PC-3 (cell line): ENCODE data around the gene USP48.

ENCODE experiments used
- EZH2 ChIP-seq: fragments of 300-600 bp; sonication (generic); IDR thresholded peaks from one replicate; pipeline ENCODE4 v1.6.1; 2017; ENCODE audit warnings: antibody characterized with exemption, mild to moderate bottlenecking, low read length; ENCODE audit not compliant: unreplicated experiment
- TF ChIP-seq, protein P1 (sequence below): fragments of 300-600 bp; sonication (generic); conservative IDR thresholded peaks from 2 replicates; pipeline ENCODE4 v1.5.1; 2017; ENCODE audit warnings: antibody characterized with exemption, low read depth, mild to moderate bottlenecking, low read length

GRCh38 chr1:21630571-21631343, 152.2 kb downstream of the USP48 start:
- TF ChIP-seq, protein P1, sequence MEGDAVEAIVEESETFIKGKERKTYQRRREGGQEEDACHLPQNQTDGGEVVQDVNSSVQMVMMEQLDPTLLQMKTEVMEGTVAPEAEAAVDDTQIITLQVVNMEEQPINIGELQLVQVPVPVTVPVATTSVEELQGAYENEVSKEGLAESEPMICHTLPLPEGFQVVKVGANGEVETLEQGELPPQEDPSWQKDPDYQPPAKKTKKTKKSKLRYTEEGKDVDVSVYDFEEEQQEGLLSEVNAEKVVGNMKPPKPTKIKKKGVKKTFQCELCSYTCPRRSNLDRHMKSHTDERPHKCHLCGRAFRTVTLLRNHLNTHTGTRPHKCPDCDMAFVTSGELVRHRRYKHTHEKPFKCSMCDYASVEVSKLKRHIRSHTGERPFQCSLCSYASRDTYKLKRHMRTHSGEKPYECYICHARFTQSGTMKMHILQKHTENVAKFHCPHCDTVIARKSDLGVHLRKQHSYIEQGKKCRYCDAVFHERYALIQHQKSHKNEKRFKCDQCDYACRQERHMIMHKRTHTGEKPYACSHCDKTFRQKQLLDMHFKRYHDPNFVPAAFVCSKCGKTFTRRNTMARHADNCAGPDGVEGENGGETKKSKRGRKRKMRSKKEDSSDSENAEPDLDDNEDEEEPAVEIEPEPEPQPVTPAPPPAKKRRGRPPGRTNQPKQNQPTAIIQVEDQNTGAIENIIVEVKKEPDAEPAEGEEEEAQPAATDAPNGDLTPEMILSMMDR: no peak
- no peak for TF ChIP-seq EZH2
